ENCODE data around the gene LYPD6. TPM values are rescaled to one million over a fixed set of nuclear protein-coding genes. Genes with fewer than 3 reads are reported as not detected.

Gene LYPD6
- total and polyA plus RNA-seq, 2 experiments from 2014 or later: 4.9 to 12.4 TPM

DNA sequence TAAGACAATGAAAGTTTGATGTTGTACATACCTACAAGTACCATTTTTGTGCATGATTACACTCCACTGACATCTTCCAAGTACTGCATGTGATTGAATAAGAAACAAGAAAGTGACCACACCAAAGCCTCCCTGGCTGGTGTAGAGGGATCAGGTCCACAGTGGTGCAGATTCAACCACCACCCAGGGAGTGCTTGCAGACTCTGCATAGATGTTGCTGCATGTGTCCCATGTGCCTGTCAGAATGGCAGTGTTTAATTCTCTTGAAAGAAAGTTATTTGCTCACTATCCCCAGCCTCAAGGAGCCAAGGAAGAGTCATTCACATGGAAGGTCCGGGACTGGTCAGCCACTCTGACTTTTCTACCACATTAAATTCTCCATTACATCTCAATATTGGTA is 142.7 kb downstream of the LYPD6 start (continued):
- TF ChIP-seq, protein P1, sequence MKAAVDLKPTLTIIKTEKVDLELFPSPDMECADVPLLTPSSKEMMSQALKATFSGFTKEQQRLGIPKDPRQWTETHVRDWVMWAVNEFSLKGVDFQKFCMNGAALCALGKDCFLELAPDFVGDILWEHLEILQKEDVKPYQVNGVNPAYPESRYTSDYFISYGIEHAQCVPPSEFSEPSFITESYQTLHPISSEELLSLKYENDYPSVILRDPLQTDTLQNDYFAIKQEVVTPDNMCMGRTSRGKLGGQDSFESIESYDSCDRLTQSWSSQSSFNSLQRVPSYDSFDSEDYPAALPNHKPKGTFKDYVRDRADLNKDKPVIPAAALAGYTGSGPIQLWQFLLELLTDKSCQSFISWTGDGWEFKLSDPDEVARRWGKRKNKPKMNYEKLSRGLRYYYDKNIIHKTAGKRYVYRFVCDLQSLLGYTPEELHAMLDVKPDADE (IDR thresholded peaks at IDR 0.05): no peak
- no peak for TF ChIP-seq EZH2phosphoT487 (IDR thresholded peaks at IDR 0.05; ENCODE audit: unreplicated experiment)

DNA sequence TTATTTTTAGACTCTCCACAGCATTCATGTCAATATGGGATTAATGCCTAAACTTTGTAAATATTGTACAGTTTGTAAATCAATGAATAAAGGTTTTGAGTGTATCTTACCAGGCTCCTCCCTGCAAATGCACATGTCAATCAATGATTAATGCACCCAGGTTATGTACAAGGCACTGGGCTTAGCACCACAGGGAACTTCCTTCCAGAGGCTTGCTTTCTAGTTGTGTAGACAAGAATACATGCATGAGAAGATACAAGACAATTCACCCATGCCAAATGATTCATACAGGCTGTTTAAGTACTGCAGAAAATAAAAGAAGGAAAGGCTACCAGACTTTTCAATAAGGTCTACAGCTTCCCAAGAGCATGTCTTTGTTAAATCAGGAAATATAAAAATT is 143.1 kb downstream of the LYPD6 start:
- no peaks in the 10 kb centered on the region for H3K4me1 ChIP-seq (ENCODE audit: insufficient read depth)
- no peak for ATAC-seq
- H2AFZ ChIP-seq: no peak overlapping the region
- H3K79me2 ChIP-seq (replicated peaks; ENCODE audit: insufficient read depth): no peaks in the 10 kb centered on the region
- Mint-ChIP-seq H3K4me1 (no peaks in the 10 kb centered on the region), H3K9me3 (no peaks in the 10 kb centered on the region), H3K27me3 (ENCODE audit: insufficient read depth, low read depth, poor library complexity) (no peaks in the 10 kb centered on the region), H3K27ac (no peak overlapping the region), H3K36me3 (ENCODE audit: low read depth) (no peaks in the 10 kb centered on the region), H3K4me3 (no peak overlapping the region)
- H3K4me3 ChIP-seq: no peak overlapping the region
- no peaks in the 10 kb centered on the region for H3K27me3 ChIP-seq (ENCODE audit: insufficient read depth)
- H3F3A ChIP-seq (replicated peaks; ENCODE audit: low read depth): no peaks in the 10 kb centered on the region
- no peaks in the 10 kb centered on the region for H3K9me2 ChIP-seq (ENCODE audit: insufficient read depth)
- H3K27ac ChIP-seq (ENCODE audit: low read depth): no peak overlapping the region
- no peaks in the 10 kb centered on the region for H3K36me3 ChIP-seq (ENCODE audit: insufficient read depth)
- no peaks in the 10 kb centered on the region for H4K20me1 ChIP-seq (replicated peaks; ENCODE audit: insufficient read depth)
- TF ChIP-seq, protein P2, sequence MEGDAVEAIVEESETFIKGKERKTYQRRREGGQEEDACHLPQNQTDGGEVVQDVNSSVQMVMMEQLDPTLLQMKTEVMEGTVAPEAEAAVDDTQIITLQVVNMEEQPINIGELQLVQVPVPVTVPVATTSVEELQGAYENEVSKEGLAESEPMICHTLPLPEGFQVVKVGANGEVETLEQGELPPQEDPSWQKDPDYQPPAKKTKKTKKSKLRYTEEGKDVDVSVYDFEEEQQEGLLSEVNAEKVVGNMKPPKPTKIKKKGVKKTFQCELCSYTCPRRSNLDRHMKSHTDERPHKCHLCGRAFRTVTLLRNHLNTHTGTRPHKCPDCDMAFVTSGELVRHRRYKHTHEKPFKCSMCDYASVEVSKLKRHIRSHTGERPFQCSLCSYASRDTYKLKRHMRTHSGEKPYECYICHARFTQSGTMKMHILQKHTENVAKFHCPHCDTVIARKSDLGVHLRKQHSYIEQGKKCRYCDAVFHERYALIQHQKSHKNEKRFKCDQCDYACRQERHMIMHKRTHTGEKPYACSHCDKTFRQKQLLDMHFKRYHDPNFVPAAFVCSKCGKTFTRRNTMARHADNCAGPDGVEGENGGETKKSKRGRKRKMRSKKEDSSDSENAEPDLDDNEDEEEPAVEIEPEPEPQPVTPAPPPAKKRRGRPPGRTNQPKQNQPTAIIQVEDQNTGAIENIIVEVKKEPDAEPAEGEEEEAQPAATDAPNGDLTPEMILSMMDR (conservative IDR thresholded peaks at IDR 0.05; ENCODE audit: low read depth in 2 of 2): no peak
- no peak for TF ChIP-seq STAT1 (IDR thresholded peaks at IDR 0.05; ENCODE audit: unreplicated experiment)
- TF ChIP-seq CREB1 (CRISPR knock-in tag; IDR thresholded peaks at IDR 0.05; ENCODE audit: low read depth): no peak
- TF ChIP-seq POLR2AphosphoS5 (IDR thresholded peaks at IDR 0.05; ENCODE audit: low read depth): no peak
- no peak for TF ChIP-seq ZNF331 (CRISPR knock-in tag; IDR thresholded peaks at IDR 0.05; ENCODE audit: low read depth)
- TF ChIP-seq ZNF114 (CRISPR knock-in tag; IDR thresholded peaks at IDR 0.05): no peak
- no peak for DNase-seq (ENCODE audit: low spot score)
- no peak overlapping the region for H3K4me2 ChIP-seq

DNA sequence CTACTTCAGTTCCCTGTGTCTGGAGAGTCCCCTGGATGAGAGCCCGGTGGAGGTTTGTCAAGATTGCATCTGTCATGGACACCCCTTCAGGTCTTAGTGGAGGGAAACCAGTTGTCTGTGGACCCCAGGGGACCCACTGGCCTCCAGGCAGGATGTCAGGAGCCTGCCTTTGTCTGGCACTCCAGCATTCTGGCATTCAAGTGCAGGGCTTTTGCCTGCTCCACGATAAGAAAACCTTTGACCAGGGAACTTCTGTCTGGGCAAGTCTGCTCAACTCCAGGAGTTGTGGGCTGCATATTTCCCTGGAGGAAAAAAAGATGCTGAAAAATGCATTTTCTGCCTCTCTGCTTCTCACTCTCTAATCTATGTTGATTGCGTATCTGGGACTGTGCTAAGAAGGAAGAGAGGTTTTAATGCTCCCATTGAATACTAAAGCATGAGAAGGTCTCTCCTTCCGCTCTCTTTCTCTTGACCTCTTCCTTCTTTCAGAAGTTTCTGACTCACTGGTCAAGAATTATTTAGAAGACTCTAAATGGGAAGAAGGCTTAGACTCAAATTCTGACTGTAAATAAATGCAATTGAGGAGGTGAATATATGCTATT is 152.7 kb downstream of the LYPD6 start:
- H3K9me2 ChIP-seq (ENCODE audit: insufficient read depth): no peaks in the 10 kb centered on the region
- no peaks in the 10 kb centered on the region for H3F3A ChIP-seq (replicated peaks; ENCODE audit: low read depth)
- TF ChIP-seq, protein P3, sequence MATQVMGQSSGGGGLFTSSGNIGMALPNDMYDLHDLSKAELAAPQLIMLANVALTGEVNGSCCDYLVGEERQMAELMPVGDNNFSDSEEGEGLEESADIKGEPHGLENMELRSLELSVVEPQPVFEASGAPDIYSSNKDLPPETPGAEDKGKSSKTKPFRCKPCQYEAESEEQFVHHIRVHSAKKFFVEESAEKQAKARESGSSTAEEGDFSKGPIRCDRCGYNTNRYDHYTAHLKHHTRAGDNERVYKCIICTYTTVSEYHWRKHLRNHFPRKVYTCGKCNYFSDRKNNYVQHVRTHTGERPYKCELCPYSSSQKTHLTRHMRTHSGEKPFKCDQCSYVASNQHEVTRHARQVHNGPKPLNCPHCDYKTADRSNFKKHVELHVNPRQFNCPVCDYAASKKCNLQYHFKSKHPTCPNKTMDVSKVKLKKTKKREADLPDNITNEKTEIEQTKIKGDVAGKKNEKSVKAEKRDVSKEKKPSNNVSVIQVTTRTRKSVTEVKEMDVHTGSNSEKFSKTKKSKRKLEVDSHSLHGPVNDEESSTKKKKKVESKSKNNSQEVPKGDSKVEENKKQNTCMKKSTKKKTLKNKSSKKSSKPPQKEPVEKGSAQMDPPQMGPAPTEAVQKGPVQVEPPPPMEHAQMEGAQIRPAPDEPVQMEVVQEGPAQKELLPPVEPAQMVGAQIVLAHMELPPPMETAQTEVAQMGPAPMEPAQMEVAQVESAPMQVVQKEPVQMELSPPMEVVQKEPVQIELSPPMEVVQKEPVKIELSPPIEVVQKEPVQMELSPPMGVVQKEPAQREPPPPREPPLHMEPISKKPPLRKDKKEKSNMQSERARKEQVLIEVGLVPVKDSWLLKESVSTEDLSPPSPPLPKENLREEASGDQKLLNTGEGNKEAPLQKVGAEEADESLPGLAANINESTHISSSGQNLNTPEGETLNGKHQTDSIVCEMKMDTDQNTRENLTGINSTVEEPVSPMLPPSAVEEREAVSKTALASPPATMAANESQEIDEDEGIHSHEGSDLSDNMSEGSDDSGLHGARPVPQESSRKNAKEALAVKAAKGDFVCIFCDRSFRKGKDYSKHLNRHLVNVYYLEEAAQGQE (IDR thresholded peaks at IDR 0.05; ENCODE audit: unreplicated experiment): no peak
- TF ChIP-seq EZH2 (IDR thresholded peaks at IDR 0.05; ENCODE audit: low read depth, unreplicated experiment): no peak
- TF ChIP-seq ZNF114 (CRISPR knock-in tag; IDR thresholded peaks at IDR 0.05): no peak
- no peak for TF ChIP-seq STAT1 (IDR thresholded peaks at IDR 0.05; ENCODE audit: unreplicated experiment)
- H3K36me3 Mint-ChIP-seq (ENCODE audit: low read depth): no peaks in the 10 kb centered on the region; the same call in 2 of the 3 replicates
- H3K27me3 Mint-ChIP-seq (ENCODE audit: insufficient read depth, low read depth, poor library complexity): peaks cover 3% of the 10 kb centered on the region
- peaks cover 4% of the 10 kb centered on the region for H3K4me1 ChIP-seq (ENCODE audit: insufficient read depth)
- no peak overlapping the region for H3K27ac Mint-ChIP-seq
- no peak for ATAC-seq
- H3K4me1 Mint-ChIP-seq: peaks cover 9% of the 10 kb centered on the region; the same call in 2 of the 3 replicates
- no peaks in the 10 kb centered on the region for H4K20me1 ChIP-seq (replicated peaks; ENCODE audit: insufficient read depth)
- H3K4me3 ChIP-seq: no peak overlapping the region
- DNase-seq (ENCODE audit: low spot score): no peak
- H3K4me3 Mint-ChIP-seq: no peak overlapping the region
- H3K79me2 ChIP-seq (replicated peaks; ENCODE audit: insufficient read depth): no peaks in the 10 kb centered on the region
- H2AFZ ChIP-seq: no peak overlapping the region
- no peaks in the 10 kb centered on the region for H3K36me3 ChIP-seq (ENCODE audit: insufficient read depth)
- no peak overlapping the region for H3K4me2 ChIP-seq
- no peaks in the 10 kb centered on the region for H3K27me3 ChIP-seq (ENCODE audit: insufficient read depth)
- no peaks in the 10 kb centered on the region for H3K9me3 Mint-ChIP-seq
- no peak overlapping the region for H3K27ac ChIP-seq (ENCODE audit: low read depth)

All from GM23338 (cell line).